Activated T-helper 17 cell treated with anti-CD3 and anti-CD28 coated beads, Interleukin-2, amount 50 U/mL, for 72 hours (primary cell): Measurements from ENCODE around the gene KIAA1958. TPM values are rescaled to one million over a fixed set of nuclear protein-coding genes. Genes with fewer than 3 reads are reported as not detected.

Experiments
- ATAC-seq: fragments of 150-1000 bp; cut with Tn5 transposase; replicated peaks from 2 replicates; pipeline ENCODE4 v1.10.0; 2021; ENCODE audit warnings: mild to moderate bottlenecking, moderate library complexity
- H3K27ac Mint-ChIP-seq: one replicate; pipeline ENCODE4 v1.8.0; 2022; ENCODE audit warnings: mixed read lengths
- H3K27me3 Mint-ChIP-seq: one replicate; pipeline ENCODE4 v1.8.0; 2022; ENCODE audit warnings: mixed read lengths
- H3K36me3 Mint-ChIP-seq: one replicate; pipeline ENCODE4 v1.8.0; 2022; ENCODE audit warnings: low read depth, mild to moderate bottlenecking, mixed read lengths
- H3K4me1 Mint-ChIP-seq: one replicate; pipeline ENCODE4 v1.8.0; 2022; ENCODE audit warnings: mixed read lengths
- H3K4me3 Mint-ChIP-seq: one replicate; pipeline ENCODE4 v1.8.0; 2022; ENCODE audit warnings: mild to moderate bottlenecking, mixed read lengths
- H3K9me3 Mint-ChIP-seq: one replicate; pipeline ENCODE4 v1.8.0; 2022; ENCODE audit warnings: mixed read lengths
- total RNA-seq, 2 donors: library from RNA; stranded (reverse); gene quantifications; one replicate each; pipeline ENCODE4 v1.2.3, GENCODE V29; 2022

KIAA1958 gene
- total RNA-seq, 2 donors from 2014 or later = 10.0 to 12.5 TPM

- H3K27ac Mint-ChIP-seq = no peak overlapping the region
- no peak for ATAC-seq
- peaks cover 87% of the 10 kb centered on the region for H3K36me3 Mint-ChIP-seq
- H3K4me1 Mint-ChIP-seq = peaks cover 14% of the 10 kb centered on the region
- H3K27me3 Mint-ChIP-seq = no peaks in the 10 kb centered on the region
- H3K9me3 Mint-ChIP-seq = no peaks in the 10 kb centered on the region
- no peak overlapping the region for H3K4me3 Mint-ChIP-seq
Observed at GRCh38 chr9:112696461-112696860, 209.8 kb downstream of the KIAA1958 start.

GRCh38 chr9:112699230-112699629, 212.6 kb downstream of the KIAA1958 start:
- ATAC-seq = peak; percentile 62

GRCh38 chr9:112700085-112700484, 213.5 kb downstream of the KIAA1958 start:
- Mint-ChIP-seq H3K27me3 (no peaks in the 10 kb centered on the region), H3K4me1 (peaks cover 23% of the 10 kb centered on the region), H3K9me3 (no peaks in the 10 kb centered on the region), H3K4me3 (no peak overlapping the region), H3K27ac (no peak overlapping the region), H3K36me3 (peaks cover 79% of the 10 kb centered on the region)
- no peak for ATAC-seq

More at GRCh38 chr9:112699230-112699629, 212.6 kb downstream of the KIAA1958 start:
- Mint-ChIP-seq H3K4me3 (no peak overlapping the region), H3K27ac (no peak overlapping the region), H3K36me3 (peaks cover 83% of the 10 kb centered on the region), H3K4me1 (peaks cover 20% of the 10 kb centered on the region), H3K27me3 (no peaks in the 10 kb centered on the region), H3K9me3 (no peaks in the 10 kb centered on the region)

GRCh38 chr9:112703304-112703703, 216.7 kb downstream of the KIAA1958 start:
- Mint-ChIP-seq H3K9me3 (no peaks in the 10 kb centered on the region), H3K27ac (peak overlapping the region; percentile 20), H3K36me3 (peaks cover 65% of the 10 kb centered on the region), H3K27me3 (no peaks in the 10 kb centered on the region), H3K4me3 (no peak overlapping the region), H3K4me1 (peaks cover 23% of the 10 kb centered on the region)
- no peak for ATAC-seq

- peaks cover 25% of the 10 kb centered on the region for H3K4me1 Mint-ChIP-seq
- no peak overlapping the region for H3K4me3 Mint-ChIP-seq
- H3K36me3 Mint-ChIP-seq = peaks cover 61% of the 10 kb centered on the region
- H3K9me3 Mint-ChIP-seq = no peaks in the 10 kb centered on the region
- peak overlapping the region; percentile 20 for H3K27ac Mint-ChIP-seq
- no peak for ATAC-seq
- H3K27me3 Mint-ChIP-seq = no peaks in the 10 kb centered on the region
Observed at GRCh38 chr9:112705768-112706427, 219.3 kb downstream of the KIAA1958 start.

- H3K9me3 Mint-ChIP-seq = no peaks in the 10 kb centered on the region
- peaks cover 70% of the 10 kb centered on the region for H3K36me3 Mint-ChIP-seq
- no peak for ATAC-seq
- H3K4me1 Mint-ChIP-seq = peaks cover 30% of the 10 kb centered on the region
- no peak overlapping the region for H3K27ac Mint-ChIP-seq
- no peak overlapping the region for H3K4me3 Mint-ChIP-seq
- H3K27me3 Mint-ChIP-seq = no peaks in the 10 kb centered on the region
Observed at GRCh38 chr9:112711050-112711689, 224.5 kb downstream of the KIAA1958 start.

- Mint-ChIP-seq H3K27me3 (no peaks in the 10 kb centered on the region), H3K36me3 (peaks cover 66% of the 10 kb centered on the region), H3K4me1 (peaks cover 26% of the 10 kb centered on the region), H3K4me3 (no peak overlapping the region), H3K27ac (no peak overlapping the region), H3K9me3 (no peaks in the 10 kb centered on the region)
- no peak for ATAC-seq
Observed at GRCh38 chr9:112712678-112713077, 226.1 kb downstream of the KIAA1958 start.

- H3K36me3 Mint-ChIP-seq = peaks cover 27% of the 10 kb centered on the region
- H3K9me3 Mint-ChIP-seq = no peaks in the 10 kb centered on the region
- H3K4me1 Mint-ChIP-seq = peaks cover 21% of the 10 kb centered on the region
- ATAC-seq = peak; percentile 95
- H3K4me3 Mint-ChIP-seq = peak within 1 kb of the TSS; percentile 93
- no peaks in the 10 kb centered on the region for H3K27me3 Mint-ChIP-seq
- H3K27ac Mint-ChIP-seq = peak within 1 kb of the TSS; percentile 94
Observed at GRCh38 chr9:112717661-112718331, 231.2 kb downstream of the KIAA1958 start, which contains the start of gene INIP. TSS of gene INIP (minus strand) at chr9:112718117. CDS start at chr9:112716485, 1,632 bp downstream.

Other genes with a start within 250 kb of the KIAA1958 start
- gene PTBP3, start 153.2 kb upstream of the KIAA1958 start, total RNA-seq = 100 to 1,000 TPM in 1 of 2 donors, 10 to 100 TPM in 1; 83.5 to 117 TPM
- gene HSDL2, start 106.7 kb upstream of the KIAA1958 start, total RNA-seq = 10 to 100 TPM; 23.4 to 38.1 TPM
- gene INIP, start 231.3 kb downstream of the KIAA1958 start, total RNA-seq = 10 to 100 TPM; 30.7 to 34.6 TPM